ENCODE measurements around the gene NPBWR2. TPM values are rescaled to one million over a fixed set of nuclear protein-coding genes. Genes with fewer than 3 reads are reported as not detected.

Gene NPBWR2
- total RNA-seq, 1 experiment from 2014 or later: not detected

DNA sequence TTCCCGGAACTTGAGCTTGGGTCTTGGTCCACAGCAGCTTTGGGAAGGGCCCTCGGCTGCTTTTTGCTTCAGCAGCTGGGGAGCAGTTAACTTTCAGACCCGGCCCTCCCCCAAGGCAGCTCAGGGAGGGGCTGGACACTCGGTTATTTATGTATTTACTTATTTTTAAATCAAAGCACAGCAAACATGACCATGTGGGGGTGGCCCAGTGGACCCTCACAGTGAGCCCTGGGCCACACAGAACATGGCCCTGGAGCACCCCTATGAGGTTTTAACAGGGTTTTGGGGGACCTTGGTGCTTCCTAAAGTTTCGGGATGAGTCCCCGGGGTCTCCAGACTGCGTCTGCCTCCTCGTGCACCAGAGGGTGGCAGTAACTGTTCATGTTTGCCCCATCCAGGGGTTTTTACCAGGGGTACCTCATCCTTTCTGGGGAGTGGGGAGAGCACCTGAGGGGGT is 26.6 kb upstream of the NPBWR2 start:
- Histone ChIP-seq H3K4me3 (ENCODE audit: low read depth in 2 of 2, low read length in 2 of 2) (no peak overlapping the region), H3K27ac (ENCODE audit: low read length) (no peak overlapping the region), H3K4me1 (ENCODE audit: control insufficient read depth, insufficient read depth, low read length) (no peaks in the 10 kb centered on the region), H3K27me3 (ENCODE audit: control insufficient read depth, insufficient read depth, low read length) (no peaks in the 10 kb centered on the region), H3K9me3 (ENCODE audit: control insufficient read depth, insufficient read depth, low read depth, low read length) (no peaks in the 10 kb centered on the region), H3K36me3 (ENCODE audit: control insufficient read depth, insufficient read depth, low read length) (no peaks in the 10 kb centered on the region)
- in situ Hi-C loops (cut with HindIII; ENCODE audit: low pct_unique_long_range_greater_than_20kb, low sequenced_read_pairs) (no loop called here), intact Hi-C loops (cut with micrococcal nuclease; ENCODE audit: unreplicated experiment) (no loop called here)
- ChIA-PET CTCF (no interaction called here), POLR2A (interaction anchor here (0.6 kb wide), 1 partner anchor 232 kb away, joined by 9 read pairs; no protein-coding TSS in a partner anchor)
- peak; percentile 61 for ATAC-seq
- no TSS peak for BruUV-seq (replicated peaks)
- no peak for DNase-seq (ENCODE audit: low read depth, low spot score)
- no peak for TF ChIP-seq TCF7L2 (IDR thresholded peaks at IDR 0.05; ENCODE audit: low read depth, low read length)
- no peak for TF ChIP-seq REST (IDR thresholded peaks at IDR 0.05; ENCODE audit: insufficient read depth in 1 of 2, low read depth in 2 of 2, low read length in 1 of 2)
- no peak for TF ChIP-seq POLR2AphosphoS5 (IDR thresholded peaks at IDR 0.05; ENCODE audit: low read depth, low read length)
- TF ChIP-seq SIN3A (IDR thresholded peaks at IDR 0.05; ENCODE audit: borderline replicate concordance, insufficient read depth, low read depth, low read length): no peak
- TF ChIP-seq, protein P1, sequence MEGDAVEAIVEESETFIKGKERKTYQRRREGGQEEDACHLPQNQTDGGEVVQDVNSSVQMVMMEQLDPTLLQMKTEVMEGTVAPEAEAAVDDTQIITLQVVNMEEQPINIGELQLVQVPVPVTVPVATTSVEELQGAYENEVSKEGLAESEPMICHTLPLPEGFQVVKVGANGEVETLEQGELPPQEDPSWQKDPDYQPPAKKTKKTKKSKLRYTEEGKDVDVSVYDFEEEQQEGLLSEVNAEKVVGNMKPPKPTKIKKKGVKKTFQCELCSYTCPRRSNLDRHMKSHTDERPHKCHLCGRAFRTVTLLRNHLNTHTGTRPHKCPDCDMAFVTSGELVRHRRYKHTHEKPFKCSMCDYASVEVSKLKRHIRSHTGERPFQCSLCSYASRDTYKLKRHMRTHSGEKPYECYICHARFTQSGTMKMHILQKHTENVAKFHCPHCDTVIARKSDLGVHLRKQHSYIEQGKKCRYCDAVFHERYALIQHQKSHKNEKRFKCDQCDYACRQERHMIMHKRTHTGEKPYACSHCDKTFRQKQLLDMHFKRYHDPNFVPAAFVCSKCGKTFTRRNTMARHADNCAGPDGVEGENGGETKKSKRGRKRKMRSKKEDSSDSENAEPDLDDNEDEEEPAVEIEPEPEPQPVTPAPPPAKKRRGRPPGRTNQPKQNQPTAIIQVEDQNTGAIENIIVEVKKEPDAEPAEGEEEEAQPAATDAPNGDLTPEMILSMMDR (IDR thresholded peaks at IDR 0.05): no peak

- DNase-seq (ENCODE audit: low read depth, low spot score) (no peak), ATAC-seq (peak; percentile 99)
- Histone ChIP-seq H3K36me3 (ENCODE audit: control insufficient read depth, insufficient read depth, low read length) (no peaks in the 10 kb centered on the region), H3K27me3 (ENCODE audit: control insufficient read depth, insufficient read depth, low read length) (peaks cover 6% of the 10 kb centered on the region), H3K27ac (ENCODE audit: low read length) (no peak overlapping the region), H3K4me1 (ENCODE audit: control insufficient read depth, insufficient read depth, low read length) (no peaks in the 10 kb centered on the region), H3K4me3 (ENCODE audit: low read depth in 2 of 2, low read length in 2 of 2) (no peak overlapping the region), H3K9me3 (ENCODE audit: control insufficient read depth, insufficient read depth, low read depth, low read length) (no peaks in the 10 kb centered on the region)
- CTCF ChIA-PET: no interaction called here
- no peak for TF ChIP-seq POLR2AphosphoS5 (IDR thresholded peaks at IDR 0.05; ENCODE audit: low read depth, low read length)
- TF ChIP-seq, protein P1 (IDR thresholded peaks at IDR 0.05): peak; percentile 67
- no TSS peak for BruUV-seq (replicated peaks)
- intact Hi-C loops (cut with micrococcal nuclease; ENCODE audit: unreplicated experiment): no loop called here
- in situ Hi-C loops (cut with HindIII; ENCODE audit: low pct_unique_long_range_greater_than_20kb, low sequenced_read_pairs): no loop called here
- POLR2A ChIA-PET: no interaction called here
Observed at GRCh38 chr20:64131406-64131805, 24.0 kb upstream of the NPBWR2 start.
